Vagina (tissue), 2 donors: ENCODE data around the gene EPC1. TPM values are rescaled to one million over a fixed set of nuclear protein-coding genes. Genes with fewer than 3 reads are reported as not detected.

ENCODE experiments used
- DNase-seq, 2 donors: peaks; one replicate each; pipeline ENCODE4 v3.0.0-alpha.2; 2017; ENCODE audit errors: extremely low spot score in 2 of 2
- H3K27ac ChIP-seq: fragments of 200-600 bp; sonication (generic); one replicate; pipeline ENCODE4 v1.5.1; 2019
- H3K27me3 ChIP-seq: fragments of 200-600 bp; sonication (generic); one replicate; pipeline ENCODE4 v1.5.1; 2019
- H3K36me3 ChIP-seq, 2 donors: fragments of 200-600 bp; sonication (generic); one replicate each; pipeline ENCODE4 v1.5.1; 2017 to 2019
- H3K4me1 ChIP-seq: fragments of 200-600 bp; sonication (generic); one replicate; pipeline ENCODE4 v1.5.1; 2019
- H3K4me3 ChIP-seq, 2 donors: fragments of 200-600 bp; sonication (generic); 1 replicate in 1 of 2; 2 replicates in 1 of 2; pipeline ENCODE4 v1.5.1; 2016 to 2019
- H3K9me3 ChIP-seq: fragments of 200-600 bp; sonication (generic); one replicate; pipeline ENCODE4 v1.5.1; 2019
- POLR2A ChIP-seq, 2 donors: fragments of 450-650 bp; IDR thresholded peaks; one replicate each; pipeline ENCODE4 v1.6.1; 2017; ENCODE audit warnings: antibody characterized with exemption in 2 of 2, mild to moderate bottlenecking in 2 of 2, moderate library complexity in 2 of 2
- POLR2AphosphoS5 ChIP-seq, 2 donors: sonication (generic); formaldehyde crosslinking; IDR thresholded peaks; one replicate each; pipeline ENCODE4 v1.9.0; 2017; ENCODE audit warnings: antibody characterized with exemption in 2 of 2, mild to moderate bottlenecking in 2 of 2, low read depth in 1 of 2; ENCODE audit not compliant: insufficient read depth in 1 of 2
- intact Hi-C: fragments of 100-400 bp; cut with DNase I; formaldehyde crosslinking; loops from one replicate; pipeline ENCODE4 v1.15.1; 2023
- total RNA-seq: library from RNA; depleted of rRNA; stranded (reverse); fragments of >200 nt; gene quantifications from one replicate; pipeline ENCODE4 v1.2.3, GENCODE V29; 2016
- TF ChIP-seq, protein P1 (sequence below), 3 experiments: fragments of 450-650 bp in 2 of 3; fragments of 200-600 bp in 1 of 3; sonication (generic) in 1 of 3; IDR thresholded peaks; one replicate each; pipeline ENCODE4 v1.5.1; 2017 to 2019; ENCODE audit warnings: antibody characterized with exemption in 3 of 3, mild to moderate bottlenecking in 2 of 3, moderate library complexity in 2 of 3

EPC1 gene
- total RNA-seq, 1 donor from 2014 or later: 54.5 TPM

DNA sequence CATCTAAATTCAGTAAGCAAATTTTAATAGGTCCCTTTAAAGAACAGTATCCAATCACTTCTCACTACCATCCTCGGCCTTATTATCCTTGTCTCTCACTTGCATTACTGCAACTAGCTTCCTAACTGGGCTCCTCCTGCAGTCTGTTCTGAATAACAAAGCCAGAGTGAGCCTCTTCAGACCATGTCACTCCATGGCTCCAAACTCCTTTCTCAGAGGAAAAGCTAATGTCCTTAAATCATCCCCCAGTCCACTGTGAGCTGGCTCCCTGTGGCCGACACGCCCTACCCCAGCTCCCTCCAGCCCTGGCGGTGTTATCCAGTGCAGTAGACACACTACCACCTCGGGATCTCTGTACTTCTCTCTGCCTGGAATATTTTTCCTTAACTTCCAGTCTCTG is 80.0 kb downstream of the EPC1 start:
- Histone ChIP-seq H3K4me3 (no peak overlapping the region), H3K4me1 (no peaks in the 10 kb centered on the region), H3K36me3 (peaks cover 0 to 46% of the 10 kb centered on the region in 2 donors), H3K9me3 (no peaks in the 10 kb centered on the region), H3K27me3 (no peaks in the 10 kb centered on the region), H3K27ac (no peak overlapping the region)
- intact Hi-C loops: no loop called here
- no peak for TF ChIP-seq POLR2AphosphoS5 (IDR thresholded peaks at IDR 0.05; ENCODE audit: insufficient read depth in 1 of 2, low read depth in 1 of 2)
- TF ChIP-seq POLR2A (IDR thresholded peaks at IDR 0.05): no peak
- TF ChIP-seq, protein P1, sequence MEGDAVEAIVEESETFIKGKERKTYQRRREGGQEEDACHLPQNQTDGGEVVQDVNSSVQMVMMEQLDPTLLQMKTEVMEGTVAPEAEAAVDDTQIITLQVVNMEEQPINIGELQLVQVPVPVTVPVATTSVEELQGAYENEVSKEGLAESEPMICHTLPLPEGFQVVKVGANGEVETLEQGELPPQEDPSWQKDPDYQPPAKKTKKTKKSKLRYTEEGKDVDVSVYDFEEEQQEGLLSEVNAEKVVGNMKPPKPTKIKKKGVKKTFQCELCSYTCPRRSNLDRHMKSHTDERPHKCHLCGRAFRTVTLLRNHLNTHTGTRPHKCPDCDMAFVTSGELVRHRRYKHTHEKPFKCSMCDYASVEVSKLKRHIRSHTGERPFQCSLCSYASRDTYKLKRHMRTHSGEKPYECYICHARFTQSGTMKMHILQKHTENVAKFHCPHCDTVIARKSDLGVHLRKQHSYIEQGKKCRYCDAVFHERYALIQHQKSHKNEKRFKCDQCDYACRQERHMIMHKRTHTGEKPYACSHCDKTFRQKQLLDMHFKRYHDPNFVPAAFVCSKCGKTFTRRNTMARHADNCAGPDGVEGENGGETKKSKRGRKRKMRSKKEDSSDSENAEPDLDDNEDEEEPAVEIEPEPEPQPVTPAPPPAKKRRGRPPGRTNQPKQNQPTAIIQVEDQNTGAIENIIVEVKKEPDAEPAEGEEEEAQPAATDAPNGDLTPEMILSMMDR (IDR thresholded peaks at IDR 0.05): no peak
- no peak for DNase-seq

DNA sequence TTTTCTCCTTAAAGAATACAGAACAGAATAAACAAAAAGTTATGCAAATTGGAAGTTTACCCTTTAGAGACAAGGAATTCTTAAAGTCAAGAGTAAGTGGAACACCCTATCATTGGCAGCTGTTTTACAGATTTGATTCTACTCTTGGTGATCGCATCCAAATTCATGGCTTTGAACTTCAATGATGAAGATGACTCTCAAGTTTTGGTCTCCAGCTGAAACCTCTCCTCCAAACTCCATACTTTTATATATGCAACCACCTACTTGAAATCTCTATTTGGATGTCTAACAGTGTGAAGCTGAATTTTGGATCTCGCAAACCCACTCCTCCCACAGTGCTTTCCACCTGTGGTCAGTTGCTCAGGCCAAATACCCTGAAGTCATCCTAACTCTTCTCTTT is 80.4 kb downstream of the EPC1 start:
- TF ChIP-seq POLR2A (IDR thresholded peaks at IDR 0.05): no peak
- TF ChIP-seq POLR2AphosphoS5 (IDR thresholded peaks at IDR 0.05; ENCODE audit: insufficient read depth in 1 of 2, low read depth in 1 of 2): no peak
- TF ChIP-seq, protein P1 (IDR thresholded peaks at IDR 0.05): no peak
- Histone ChIP-seq H3K27ac (no peak overlapping the region), H3K4me1 (no peaks in the 10 kb centered on the region), H3K36me3 (peaks cover 0 to 42% of the 10 kb centered on the region in 2 donors), H3K9me3 (no peaks in the 10 kb centered on the region), H3K4me3 (no peak overlapping the region), H3K27me3 (no peaks in the 10 kb centered on the region)
- intact Hi-C loops: no loop called here
- no peak for DNase-seq

DNA sequence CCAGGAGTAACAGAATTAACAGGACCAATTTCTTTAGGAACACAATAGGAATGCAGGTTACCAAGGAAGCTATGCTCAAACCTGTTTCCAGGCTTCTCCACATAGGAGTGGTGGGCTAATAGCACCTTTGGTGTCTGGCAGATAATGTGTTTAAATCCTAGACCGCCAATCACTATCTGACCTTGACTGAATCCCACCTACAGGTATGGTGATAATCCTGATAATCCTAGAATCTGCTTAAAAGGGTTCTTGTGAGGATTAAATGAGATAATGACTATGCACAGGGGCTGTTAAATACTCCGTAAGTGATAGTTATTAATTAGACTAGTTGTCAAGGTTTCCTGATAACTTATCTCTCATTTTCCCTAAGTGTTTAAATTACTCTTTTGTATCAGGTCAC is 81.2 kb downstream of the EPC1 start:
- TF ChIP-seq POLR2A (IDR thresholded peaks at IDR 0.05): no peak
- TF ChIP-seq, protein P1 (IDR thresholded peaks at IDR 0.05): no peak
- Histone ChIP-seq H3K4me3 (no peak overlapping the region), H3K27me3 (no peaks in the 10 kb centered on the region), H3K27ac (no peak overlapping the region), H3K36me3 (peaks cover 0 to 34% of the 10 kb centered on the region in 2 donors), H3K4me1 (no peaks in the 10 kb centered on the region), H3K9me3 (no peaks in the 10 kb centered on the region)
- intact Hi-C loops: no loop called here
- DNase-seq: no peak

DNA sequence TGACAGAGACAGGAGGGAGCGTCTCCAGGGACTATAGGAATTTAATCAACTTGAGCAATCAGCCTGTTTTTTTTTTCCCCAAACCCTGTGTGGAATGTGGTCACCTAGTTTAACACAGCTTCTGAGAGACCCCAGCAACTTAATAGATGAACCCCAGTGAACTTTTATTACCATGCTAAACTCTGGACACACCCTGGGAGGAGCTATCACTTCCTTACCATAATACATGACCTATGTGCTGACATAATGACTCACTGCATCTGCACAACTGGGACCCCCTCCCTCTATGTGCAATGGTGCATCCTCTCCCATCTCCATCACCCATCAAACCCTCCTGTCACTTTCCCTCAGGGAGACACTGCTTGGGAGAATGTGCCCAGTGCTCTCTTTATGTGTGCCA is 83.7 kb downstream of the EPC1 start:
- intact Hi-C loops: no loop called here
- Histone ChIP-seq H3K4me1 (no peaks in the 10 kb centered on the region), H3K9me3 (no peaks in the 10 kb centered on the region), H3K4me3 (no peak overlapping the region), H3K36me3 (peaks cover 0 to 15% of the 10 kb centered on the region in 2 donors), H3K27me3 (no peaks in the 10 kb centered on the region), H3K27ac (no peak overlapping the region)
- no peak for DNase-seq
- no peak for TF ChIP-seq POLR2AphosphoS5 (IDR thresholded peaks at IDR 0.05; ENCODE audit: insufficient read depth in 1 of 2, low read depth in 1 of 2)
- TF ChIP-seq, protein P1 (IDR thresholded peaks at IDR 0.05): no peak
- no peak for TF ChIP-seq POLR2A (IDR thresholded peaks at IDR 0.05)

DNA sequence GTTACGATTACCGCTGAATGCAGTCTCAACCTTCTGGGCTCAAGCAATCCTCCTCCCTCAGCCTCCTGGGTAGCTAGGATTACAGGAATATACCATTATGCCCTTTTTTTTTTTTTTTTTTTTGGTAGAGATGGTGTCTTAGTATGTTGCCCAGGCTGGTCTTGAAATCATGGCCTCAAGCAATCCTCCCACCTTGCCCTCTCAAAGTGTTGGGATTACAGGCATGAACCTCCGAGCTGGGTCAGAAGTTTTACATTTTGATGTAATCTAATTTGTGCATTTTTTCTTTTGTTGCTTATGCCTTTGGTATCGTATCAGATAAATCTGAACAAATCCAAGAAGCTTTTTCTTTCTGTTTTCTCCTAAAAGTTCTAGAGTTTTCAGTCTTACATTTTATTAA is 87.4 kb downstream of the EPC1 start:
- DNase-seq: no peak
- no peaks in the 10 kb centered on the region for H3K36me3 ChIP-seq
- no peak for TF ChIP-seq POLR2AphosphoS5 (IDR thresholded peaks at IDR 0.05; ENCODE audit: insufficient read depth in 1 of 2, low read depth in 1 of 2)
- TF ChIP-seq POLR2A (IDR thresholded peaks at IDR 0.05): no peak
- TF ChIP-seq, protein P1 (IDR thresholded peaks at IDR 0.05): no peak
- H3K27me3 ChIP-seq: no peaks in the 10 kb centered on the region
- no peaks in the 10 kb centered on the region for H3K4me1 ChIP-seq
- no peaks in the 10 kb centered on the region for H3K9me3 ChIP-seq
- no peak overlapping the region for H3K27ac ChIP-seq
- intact Hi-C loops: loop anchor here (10.0 kb wide), 1 partner anchor 85 kb away; the partner anchor contains the start of gene EPC1
- H3K4me3 ChIP-seq: no peak overlapping the region
